Measurements from ENCODE around the gene STRAP.

DNA sequence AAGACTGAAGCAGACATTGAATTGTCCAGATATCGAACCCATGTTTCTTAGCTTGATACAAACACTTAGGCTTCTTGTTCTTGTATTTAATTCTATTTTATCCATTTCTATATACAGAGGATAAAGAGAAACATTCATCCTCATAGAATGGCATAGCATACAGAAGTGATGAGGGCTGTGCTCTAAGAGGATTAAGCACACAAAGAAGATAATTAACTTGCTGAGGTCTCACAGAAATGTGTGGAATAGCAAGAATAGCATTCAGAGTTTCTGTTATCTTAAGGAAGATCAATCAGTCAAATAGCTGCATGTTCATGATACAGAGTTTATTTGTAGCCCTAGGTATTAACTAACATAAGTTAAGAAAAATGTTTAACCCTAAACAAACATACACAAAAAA is 27.3 kb upstream of the STRAP start:
- TF ChIP-seq, protein P1, sequence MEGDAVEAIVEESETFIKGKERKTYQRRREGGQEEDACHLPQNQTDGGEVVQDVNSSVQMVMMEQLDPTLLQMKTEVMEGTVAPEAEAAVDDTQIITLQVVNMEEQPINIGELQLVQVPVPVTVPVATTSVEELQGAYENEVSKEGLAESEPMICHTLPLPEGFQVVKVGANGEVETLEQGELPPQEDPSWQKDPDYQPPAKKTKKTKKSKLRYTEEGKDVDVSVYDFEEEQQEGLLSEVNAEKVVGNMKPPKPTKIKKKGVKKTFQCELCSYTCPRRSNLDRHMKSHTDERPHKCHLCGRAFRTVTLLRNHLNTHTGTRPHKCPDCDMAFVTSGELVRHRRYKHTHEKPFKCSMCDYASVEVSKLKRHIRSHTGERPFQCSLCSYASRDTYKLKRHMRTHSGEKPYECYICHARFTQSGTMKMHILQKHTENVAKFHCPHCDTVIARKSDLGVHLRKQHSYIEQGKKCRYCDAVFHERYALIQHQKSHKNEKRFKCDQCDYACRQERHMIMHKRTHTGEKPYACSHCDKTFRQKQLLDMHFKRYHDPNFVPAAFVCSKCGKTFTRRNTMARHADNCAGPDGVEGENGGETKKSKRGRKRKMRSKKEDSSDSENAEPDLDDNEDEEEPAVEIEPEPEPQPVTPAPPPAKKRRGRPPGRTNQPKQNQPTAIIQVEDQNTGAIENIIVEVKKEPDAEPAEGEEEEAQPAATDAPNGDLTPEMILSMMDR (conservative IDR thresholded peaks at IDR 0.05), result no peak
- TF ChIP-seq EZH2 (IDR thresholded peaks at IDR 0.05; ENCODE audit: low read depth), result no peak
